HUES6 (cell line): ENCODE measurements around the gene C1orf74.

Experiments used
- H3K27ac ChIP-seq: 2 replicates; pipeline ENCODE4 v1.7.0; 2013; ENCODE audit warnings: low read depth, mild to moderate bottlenecking, low read length, inconsistent platforms
- H3K27me3 ChIP-seq: 2 replicates; pipeline ENCODE4 v1.6.1; 2013; ENCODE audit warnings: low read length; ENCODE audit not compliant: control insufficient read depth, insufficient read depth
- H3K36me3 ChIP-seq: 2 replicates; pipeline ENCODE4 v1.6.1; 2013; ENCODE audit warnings: low read length; ENCODE audit not compliant: control insufficient read depth, insufficient read depth
- H3K4me1 ChIP-seq: 2 replicates; pipeline ENCODE4 v1.6.1; 2013; ENCODE audit warnings: low read length; ENCODE audit not compliant: control insufficient read depth, insufficient read depth
- H3K4me3 ChIP-seq: 2 replicates; pipeline ENCODE4 v1.5.1; 2013; ENCODE audit warnings: low read depth, low read length
- H3K9ac ChIP-seq: one replicate; pipeline ENCODE4 v1.6.1; 2013; ENCODE audit warnings: mild to moderate bottlenecking, low read length
- H3K9me3 ChIP-seq: 2 replicates; pipeline ENCODE4 v1.6.1; 2013; ENCODE audit warnings: low read depth, low read length; ENCODE audit not compliant: control insufficient read depth, insufficient read depth

The C1orf74 gene

DNA sequence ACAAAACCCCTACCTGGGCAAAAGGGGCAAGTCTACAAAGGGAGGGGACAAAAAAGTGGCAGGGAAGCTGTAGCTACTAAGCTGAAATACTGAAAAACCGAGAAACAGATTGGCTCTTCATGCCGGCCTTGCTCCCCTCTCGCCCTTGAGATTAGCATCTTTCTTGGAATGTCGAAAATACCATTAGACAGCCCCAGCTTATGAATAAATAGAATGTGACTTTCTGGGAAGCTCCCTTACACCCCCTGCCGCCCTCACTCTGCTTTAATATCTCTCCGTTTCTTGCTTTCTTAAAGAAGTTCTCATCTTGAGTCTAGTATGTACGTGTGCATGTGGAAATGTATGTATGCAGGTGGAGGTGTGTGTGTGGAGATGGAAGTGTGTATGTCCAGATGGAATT is 14.4 kb downstream of the C1orf74 start:
- no peak overlapping the region for H3K4me3 ChIP-seq
- H3K9me3 ChIP-seq: peaks cover 8% of the 10 kb centered on the region; the same call in 1 of the 2 replicates

DNA sequence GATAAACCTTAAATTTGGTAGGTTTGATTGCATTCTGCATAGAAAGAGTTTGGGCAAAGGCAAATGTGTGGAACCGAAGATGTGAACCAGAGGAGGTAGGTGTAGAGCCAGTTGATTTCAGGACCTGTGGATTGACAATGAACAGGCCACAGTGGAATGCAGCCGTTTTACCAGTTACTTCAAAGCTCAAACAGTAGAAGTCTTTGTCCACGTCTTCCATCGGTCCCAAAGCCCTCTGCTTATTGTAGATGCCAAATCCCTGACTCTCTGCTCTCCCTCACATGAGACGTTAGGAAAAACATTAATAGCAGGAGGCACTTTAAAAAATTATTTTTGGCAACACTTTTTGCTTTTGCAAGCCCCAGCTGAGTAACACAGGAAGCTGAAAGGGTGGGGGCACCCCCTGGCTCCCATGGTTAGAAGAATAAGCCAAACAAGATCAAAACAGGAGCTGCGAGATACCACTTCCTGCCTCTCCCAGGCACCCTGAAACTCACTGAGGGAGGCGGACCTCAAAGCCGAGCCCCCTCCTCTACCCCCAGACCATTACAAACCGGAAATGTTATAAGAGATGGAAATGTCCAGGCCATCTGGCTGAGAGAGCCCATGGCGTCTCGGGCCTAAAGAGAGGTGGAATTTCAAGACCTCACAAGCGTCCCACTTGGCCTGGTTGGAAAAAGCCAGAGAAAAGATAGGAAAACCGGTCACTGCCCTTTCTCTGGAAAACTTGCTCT is 15.0 kb downstream of the C1orf74 start:
- peaks cover 8% of the 10 kb centered on the region; the same call in 1 of the 2 replicates for H3K9me3 ChIP-seq
- no peaks in the 10 kb centered on the region for H3K36me3 ChIP-seq
- no peak overlapping the region for H3K27ac ChIP-seq
- 0 out of 2 replicates have a peak, but pooled peaks cover 8% of the 10 kb centered on the region for H3K4me1 ChIP-seq
- no peaks in the 10 kb centered on the region for H3K27me3 ChIP-seq
- H3K4me3 ChIP-seq: no peak overlapping the region
- no peak overlapping the region for H3K9ac ChIP-seq

More for the DNA sequence above, 14.4 kb downstream of the C1orf74 start:
- Histone ChIP-seq H3K36me3 (no peaks in the 10 kb centered on the region), H3K27me3 (no peaks in the 10 kb centered on the region), H3K27ac (no peak overlapping the region), H3K4me1 (0 out of 2 replicates have a peak, but pooled peaks cover 8% of the 10 kb centered on the region), H3K9ac (no peak overlapping the region)

- 0 out of 2 replicates have a peak, but pooled peaks cover 8% of the 10 kb centered on the region for H3K4me1 ChIP-seq
- H3K9me3 ChIP-seq: peaks cover 8% of the 10 kb centered on the region; the same call in 1 of the 2 replicates
- H3K9ac ChIP-seq: no peak overlapping the region
- H3K4me3 ChIP-seq: no peak overlapping the region
- no peak overlapping the region for H3K27ac ChIP-seq
- H3K36me3 ChIP-seq: no peaks in the 10 kb centered on the region
- no peaks in the 10 kb centered on the region for H3K27me3 ChIP-seq
Measured at GRCh38 chr1:209768354-209768774, 16.0 kb downstream of the C1orf74 start.

- no peak overlapping the region for H3K9ac ChIP-seq
- H3K4me3 ChIP-seq: no peak overlapping the region
- H3K27me3 ChIP-seq: no peaks in the 10 kb centered on the region
- 0 out of 2 replicates have a peak, but pooled peaks cover 8% of the 10 kb centered on the region for H3K4me1 ChIP-seq
- H3K36me3 ChIP-seq: no peaks in the 10 kb centered on the region
- no peak overlapping the region for H3K27ac ChIP-seq
- peaks cover 8% of the 10 kb centered on the region; the same call in 1 of the 2 replicates for H3K9me3 ChIP-seq
Measured at GRCh38 chr1:209767706-209768105, 16.7 kb downstream of the C1orf74 start.

DNA sequence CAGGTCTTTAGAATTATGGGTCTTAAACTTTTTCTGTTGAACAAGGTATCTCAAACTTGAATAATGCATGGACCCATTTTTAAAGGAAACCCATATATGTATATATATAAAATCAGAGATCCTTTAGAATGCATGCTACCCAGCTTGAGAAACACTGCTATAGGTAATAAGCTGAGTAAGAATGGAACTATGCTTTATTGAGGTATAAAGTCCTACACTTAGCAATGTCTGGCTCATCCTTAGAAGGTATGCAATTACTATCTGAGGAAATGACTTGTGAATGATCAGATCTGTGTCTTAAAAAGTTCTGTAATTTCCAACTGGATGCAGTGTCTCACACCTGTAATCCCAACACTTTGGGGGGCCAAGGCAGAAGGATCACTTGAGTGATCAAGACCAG is 17.3 kb downstream of the C1orf74 start:
- Histone ChIP-seq H3K9ac (no peak overlapping the region), H3K27ac (no peak overlapping the region), H3K4me3 (no peak overlapping the region)

GRCh38 chr1:209766051-209766450 is 18.3 kb downstream of the C1orf74 start:
- Histone ChIP-seq H3K9ac (no peak overlapping the region), H3K9me3 (peaks cover 4% of the 10 kb centered on the region; the same call in 1 of the 2 replicates), H3K27me3 (no peaks in the 10 kb centered on the region), H3K27ac (no peak overlapping the region), H3K4me1 (0 out of 2 replicates have a peak, but pooled peaks cover 8% of the 10 kb centered on the region), H3K4me3 (no peak overlapping the region), H3K36me3 (no peaks in the 10 kb centered on the region)

More for the DNA sequence above, 17.3 kb downstream of the C1orf74 start:
- 0 out of 2 replicates have a peak, but pooled peaks cover 8% of the 10 kb centered on the region for H3K4me1 ChIP-seq
- H3K27me3 ChIP-seq: no peaks in the 10 kb centered on the region
- H3K9me3 ChIP-seq: peaks cover 8% of the 10 kb centered on the region; the same call in 1 of the 2 replicates
- H3K36me3 ChIP-seq: no peaks in the 10 kb centered on the region

DNA sequence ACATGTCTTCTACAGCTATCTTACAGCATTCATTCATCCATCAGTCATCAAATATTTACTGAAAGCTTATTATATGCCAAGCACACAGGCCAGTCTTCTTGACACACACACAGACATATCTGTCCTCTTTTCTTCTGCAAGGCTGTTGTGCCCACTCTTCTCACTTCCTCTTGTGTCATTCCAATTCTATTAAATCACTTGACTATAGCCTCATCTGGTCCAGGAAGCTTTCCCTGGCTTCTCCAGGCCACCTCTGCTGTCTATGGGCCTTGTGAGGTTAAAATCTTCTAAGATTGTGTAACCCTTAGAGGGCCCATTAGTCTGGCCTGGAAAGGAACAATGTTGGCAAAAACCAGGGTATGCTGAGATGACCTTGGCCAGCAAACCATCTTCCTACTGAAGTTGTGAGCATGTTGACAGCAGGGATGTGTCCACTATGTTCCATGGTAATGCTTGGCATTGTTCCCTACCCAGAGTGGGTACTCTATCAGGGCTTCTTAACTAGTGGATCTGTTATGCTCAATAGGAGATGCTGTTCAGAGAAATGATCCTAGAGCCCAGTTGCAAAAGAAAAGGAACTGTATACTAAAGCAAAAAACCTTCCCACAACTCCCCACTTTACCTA is 23.2 kb downstream of the C1orf74 start:
- Histone ChIP-seq H3K27ac (no peak overlapping the region), H3K27me3 (peaks cover 19% of the 10 kb centered on the region), H3K4me1 (no peaks in the 10 kb centered on the region), H3K4me3 (no peak overlapping the region), H3K36me3 (no peaks in the 10 kb centered on the region), H3K9me3 (no peaks in the 10 kb centered on the region), H3K9ac (no peak overlapping the region)

DNA sequence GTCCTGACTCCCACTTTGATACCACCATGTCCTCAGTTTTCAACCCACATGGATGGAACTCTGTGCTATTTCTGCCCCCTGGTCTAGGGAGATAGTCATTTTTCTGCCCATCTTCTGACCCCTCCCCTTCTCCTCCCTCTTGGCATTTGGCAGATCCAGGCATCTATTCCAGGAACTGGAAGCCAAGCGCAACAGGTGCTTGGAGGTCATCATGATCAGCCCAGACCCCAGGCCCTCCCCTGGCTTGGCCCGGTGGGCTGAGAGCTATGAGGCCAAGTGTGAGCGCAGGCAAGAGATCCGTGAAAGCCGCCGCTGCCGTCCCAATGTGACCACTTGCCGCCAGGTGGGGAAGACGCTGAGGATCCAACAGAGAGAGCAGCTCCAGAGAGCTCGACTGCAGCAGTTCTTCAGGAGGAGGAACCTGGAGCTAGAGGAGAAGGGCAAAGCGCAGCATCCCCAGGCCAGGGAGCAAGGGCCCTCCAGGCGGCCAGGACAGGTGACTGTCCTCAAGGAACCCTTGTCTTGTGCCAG is 24.5 kb downstream of the C1orf74 start:
- Histone ChIP-seq H3K27me3 (peaks cover 23% of the 10 kb centered on the region), H3K9ac (no peak overlapping the region), H3K9me3 (no peaks in the 10 kb centered on the region), H3K27ac (no peak overlapping the region), H3K36me3 (no peaks in the 10 kb centered on the region), H3K4me1 (no peaks in the 10 kb centered on the region), H3K4me3 (no peak overlapping the region)

DNA sequence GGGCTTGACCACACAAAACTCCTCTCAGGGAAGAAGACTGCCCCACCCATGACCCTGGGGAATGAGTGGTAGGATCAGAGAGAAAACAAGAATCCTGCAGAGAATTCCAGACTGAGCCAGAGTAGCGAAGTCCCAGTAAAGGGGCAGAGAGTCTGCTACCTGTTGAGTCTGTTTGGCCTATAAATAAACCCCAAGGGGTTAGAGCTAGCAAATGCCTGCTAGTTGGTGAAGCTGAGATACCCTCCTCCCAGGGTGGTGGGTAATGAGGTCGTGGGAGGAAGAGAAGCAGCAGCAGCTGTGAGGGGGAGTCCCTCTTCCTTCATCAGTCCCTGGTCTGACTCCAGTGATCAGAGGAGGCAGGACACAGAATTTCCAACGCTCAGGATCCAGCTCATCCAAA is 26.0 kb downstream of the C1orf74 start:
- Histone ChIP-seq H3K4me1 (no peaks in the 10 kb centered on the region), H3K9me3 (no peaks in the 10 kb centered on the region), H3K9ac (no peak overlapping the region), H3K27ac (no peak overlapping the region), H3K27me3 (peaks cover 23% of the 10 kb centered on the region), H3K4me3 (no peak overlapping the region), H3K36me3 (no peaks in the 10 kb centered on the region)

GRCh38 chr1:209756615-209757445 is 27.5 kb downstream of the C1orf74 start:
- Histone ChIP-seq H3K4me1 (no peaks in the 10 kb centered on the region), H3K36me3 (no peaks in the 10 kb centered on the region), H3K27ac (no peak overlapping the region), H3K9me3 (no peaks in the 10 kb centered on the region), H3K9ac (no peak overlapping the region), H3K27me3 (peaks cover 23% of the 10 kb centered on the region), H3K4me3 (no peak overlapping the region)
